Measurements from ENCODE around the gene RBM26.

DNA sequence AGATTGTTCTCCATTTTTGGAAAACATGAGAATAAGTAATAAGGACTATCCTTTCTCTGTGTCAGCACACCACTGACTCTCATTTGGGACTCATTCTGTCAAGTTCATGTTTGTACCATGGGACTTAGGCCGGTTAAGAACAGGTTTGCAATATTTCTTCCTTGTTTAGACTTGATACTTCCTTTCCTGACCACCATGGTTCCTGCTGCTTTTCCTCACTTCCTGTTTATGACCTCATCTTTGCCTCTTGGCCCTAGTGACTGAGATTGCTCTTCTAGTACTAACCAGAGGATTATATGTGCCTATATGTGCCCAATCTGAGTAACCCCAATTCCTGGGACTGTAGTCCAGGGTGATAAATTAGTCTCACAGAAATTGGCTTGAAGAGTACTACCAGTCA lies 42.4 kb upstream of the RBM26 start:
- TF ChIP-seq CTCF (IDR thresholded peaks at IDR 0.05; ENCODE audit: low read length) (no peak), EZH2phosphoT487 (IDR thresholded peaks at IDR 0.05; ENCODE audit: low read length) (no peak)
